Uterus (tissue), 4 donors: ENCODE results near the gene ALS2CL. TPM values are rescaled to one million over a fixed set of nuclear protein-coding genes. Genes with fewer than 3 reads are reported as not detected.

Experiments used
- DNase-seq, 2 donors: peaks; one replicate each; pipeline ENCODE4 v3.0.0-alpha.2; 2019 to 2020
- H3K27ac ChIP-seq, 2 donors: fragments of 200-600 bp; sonication (generic); 1 replicate in 1 of 2; 2 replicates in 1 of 2; pipeline ENCODE4 v1.5.1; 2016 to 2018
- H3K27me3 ChIP-seq, 2 donors: fragments of 200-600 bp; sonication (generic); one replicate each; pipeline ENCODE4 v1.5.1; 2018 to 2019; ENCODE audit warnings: control low read depth in 1 of 2
- H3K36me3 ChIP-seq, 2 donors: fragments of 200-600 bp; sonication (generic); one replicate each; pipeline ENCODE4 v1.5.1; 2019; ENCODE audit warnings: control low read depth in 1 of 2
- H3K4me1 ChIP-seq, 2 donors: fragments of 200-600 bp; sonication (generic); one replicate each; pipeline ENCODE4 v1.5.1; 2018 to 2019; ENCODE audit warnings: control low read depth in 1 of 2
- H3K4me3 ChIP-seq, 2 donors: fragments of 200-600 bp; sonication (generic); 1 replicate in 1 of 2; 2 replicates in 1 of 2; pipeline ENCODE4 v1.5.1; 2018 to 2019; ENCODE audit warnings: mild to moderate bottlenecking in 1 of 2
- H3K9me3 ChIP-seq, 2 donors: fragments of 200-600 bp; sonication (generic); one replicate each; pipeline ENCODE4 v1.5.1; 2019; ENCODE audit warnings: control low read depth in 1 of 2
- CTCF ChIP-seq, 4 experiments: fragments of 200-600 bp in 2 of 4; fragments of 450-650 bp in 2 of 4; sonication (generic) in 2 of 4; IDR thresholded peaks; one replicate each; pipeline ENCODE4 v1.5.1; 2016 to 2019; ENCODE audit warnings: antibody characterized with exemption in 4 of 4, mild to moderate bottlenecking in 2 of 4, moderate library complexity in 1 of 4
- POLR2A ChIP-seq, 2 donors: fragments of 450-650 bp; IDR thresholded peaks; one replicate each; pipeline ENCODE4 v1.6.1; 2016; ENCODE audit warnings: antibody characterized with exemption in 2 of 2, mild to moderate bottlenecking in 1 of 2, moderate library complexity in 1 of 2
- intact Hi-C: fragments of 100-400 bp; cut with DNase I; formaldehyde crosslinking; loops from one replicate; pipeline ENCODE4 v1.15.1; 2023; ENCODE audit warnings: low total_unique reads
- total RNA-seq, 4 donors: library from RNA; depleted of rRNA in 3 of 4; stranded (reverse); fragments of >200 nt in 3 of 4; gene quantifications; one replicate each; pipeline versions ENCODE4 v1.1.0 to v1.2.4, GENCODE V29; 2014 to 2023
- donor health status: DM: yes; HTN: yes; CAD: no.

ALS2CL gene
- total RNA-seq, 4 donors from 2014 or later, result 15.7 to 75.3 (median 31.5) TPM

GRCh38 chr3:46701181-46701939, 7.9 kb upstream of the ALS2CL start, which contains the start of gene TMIE:
Gene TMIE, plus strand, starts transcription at chr3:46701392. Its CDS starts 96 bp downstream, at chr3:46701488.
- peak within 1 kb of the TSS in 1 of 2 donors; percentile 16 for H3K27ac ChIP-seq
- intact Hi-C loops, result loop anchor here (10.0 kb wide), 1 partner anchor 633 kb away; no protein-coding TSS in a partner anchor
- peak in 1 of 2 donors; percentile 31 for DNase-seq

GRCh38 chr3:46700772-46701171, 7.3 kb upstream of the ALS2CL start:
- DNase-seq, result peak; percentile 47 to 48
- Histone ChIP-seq H3K27me3 (peaks cover 0 to 6% of the 10 kb centered on the region in 2 donors), H3K9me3 (no peaks in the 10 kb centered on the region), H3K4me3 (peak overlapping the region; percentile 12 to 37), H3K36me3 (no peaks in the 10 kb centered on the region), H3K4me1 (peaks cover 0 to 7% of the 10 kb centered on the region in 2 donors), H3K27ac (no peak overlapping the region)
- TF ChIP-seq POLR2A (IDR thresholded peaks at IDR 0.05) (no peak), CTCF (IDR thresholded peaks at IDR 0.05) (no peak)
- intact Hi-C loops, result loop anchor here (10.0 kb wide), 1 partner anchor 634 kb away; no protein-coding TSS in a partner anchor

More at GRCh38 chr3:46701181-46701939, 7.9 kb upstream of the ALS2CL start, which contains the start of gene TMIE:
- no peaks in the 10 kb centered on the region for H3K9me3 ChIP-seq
- H3K36me3 ChIP-seq, result no peaks in the 10 kb centered on the region
- TF ChIP-seq CTCF (IDR thresholded peaks at IDR 0.05) (no peak), POLR2A (IDR thresholded peaks at IDR 0.05) (no peak)
- H3K4me3 ChIP-seq, result peak within 1 kb of the TSS; percentile 12 to 37
- peaks cover 0 to 7% of the 10 kb centered on the region in 2 donors for H3K4me1 ChIP-seq
- H3K27me3 ChIP-seq, result peaks cover 0 to 6% of the 10 kb centered on the region in 2 donors

GRCh38 chr3:46699676-46700523, 6.4 kb upstream of the ALS2CL start:
- H3K36me3 ChIP-seq, result no peaks in the 10 kb centered on the region
- TF ChIP-seq POLR2A (IDR thresholded peaks at IDR 0.05), result no peak
- TF ChIP-seq CTCF (IDR thresholded peaks at IDR 0.05), result no peak
- peak overlapping the region in 1 of 2 donors; percentile 16 for H3K27ac ChIP-seq
- H3K4me3 ChIP-seq, result no peak overlapping the region
- peak in 1 of 2 donors; percentile 49 for DNase-seq
- H3K4me1 ChIP-seq, result peaks cover 0 to 13% of the 10 kb centered on the region in 2 donors
- peaks cover 0 to 6% of the 10 kb centered on the region in 2 donors for H3K27me3 ChIP-seq
- intact Hi-C loops, result loop anchor here (10.0 kb wide), 1 partner anchor 635 kb away; no protein-coding TSS in a partner anchor
- no peaks in the 10 kb centered on the region for H3K9me3 ChIP-seq

- H3K9me3 ChIP-seq, result no peaks in the 10 kb centered on the region
- peaks cover 0 to 18% of the 10 kb centered on the region in 2 donors for H3K4me1 ChIP-seq
- intact Hi-C loops, result no loop called here
- no peak for TF ChIP-seq CTCF (IDR thresholded peaks at IDR 0.05)
- no peak for TF ChIP-seq POLR2A (IDR thresholded peaks at IDR 0.05)
- DNase-seq, result peak in 1 of 2 donors; percentile 47
- H3K4me3 ChIP-seq, result no peak overlapping the region
- H3K36me3 ChIP-seq, result no peaks in the 10 kb centered on the region
- peak overlapping the region; percentile 52 to 70 for H3K27ac ChIP-seq
- H3K27me3 ChIP-seq, result peaks cover 0 to 3% of the 10 kb centered on the region in 2 donors
These were observed 2.7 kb upstream of the ALS2CL start for GRCh38 chr3:46695962-46696894.
